ENCODE data around the gene NKAIN2. TPM values are rescaled to one million over a fixed set of nuclear protein-coding genes. Genes with fewer than 3 reads are reported as not detected.

NKAIN2 gene
- total RNA-seq, 1 experiment from 2014 or later, result not detected

- no peak overlapping the region for H3K27ac ChIP-seq (ENCODE audit: low read depth, low read length)
- ATAC-seq (no peak), DNase-seq (ENCODE audit: low read depth, low spot score) (no peak)
- H3K4me2 ChIP-seq (ENCODE audit: low read length), result no peak overlapping the region
- peaks cover 4% of the 10 kb centered on the region for H3K27me3 ChIP-seq (ENCODE audit: insufficient read depth, low read length)
- H4K20me1 ChIP-seq (ENCODE audit: insufficient read depth), result no peaks in the 10 kb centered on the region
- no peak overlapping the region for H3K9ac ChIP-seq (ENCODE audit: low read length)
- H3K4me3 ChIP-seq (replicated peaks in 1 of 2; ENCODE audit: low read depth in 1 of 2, low read length in 2 of 2), result no peak overlapping the region
- intact Hi-C loops (cut with micrococcal nuclease), result no loop called here
- no peaks in the 10 kb centered on the region for H3K4me1 ChIP-seq (ENCODE audit: control insufficient read depth in 1 of 2, insufficient read depth in 2 of 2, low read length in 2 of 2)
- RAD21 ChIA-PET (ENCODE audit: low non-redundant PET in 1 of 2, low total read pairs in 2 of 2, uncharacterized antibody in 2 of 2, unreplicated experiment in 2 of 2), result no interaction called here
- H3K9me2 ChIP-seq (ENCODE audit: insufficient read depth), result no peaks in the 10 kb centered on the region
- no TSS peak for BruUV-seq (replicated peaks)
- POLR2A ChIA-PET, result no interaction called here
- H3K36me3 ChIP-seq (ENCODE audit: control insufficient read depth in 1 of 2, insufficient read depth in 2 of 2, low read length in 2 of 2), result no peaks in the 10 kb centered on the region
- H3K9me3 ChIP-seq (ENCODE audit: control insufficient read depth in 1 of 2, insufficient read depth in 1 of 2, low read depth in 1 of 2, low read length in 2 of 2), result no peaks in the 10 kb centered on the region
- CTCF ChIA-PET, result no interaction called here
- no peaks in the 10 kb centered on the region for H3K79me2 ChIP-seq (ENCODE audit: insufficient read depth, low read length)
- TF ChIP-seq EZH2 (IDR thresholded peaks at IDR 0.05), result no peak
- TF ChIP-seq ZBTB33 (IDR thresholded peaks at IDR 0.05; ENCODE audit: extremely low read depth, insufficient replicate concordance, low read length), result no peak
- no peak for TF ChIP-seq CBX3 (IDR thresholded peaks at IDR 0.05; ENCODE audit: low read depth)
- TF ChIP-seq SP1 (IDR thresholded peaks at IDR 0.05; ENCODE audit: low read depth), result no peak
- no peak for TF ChIP-seq REST (IDR thresholded peaks at IDR 0.05; ENCODE audit: low read depth)
- no peak for TF ChIP-seq SIN3A (IDR thresholded peaks at IDR 0.05; ENCODE audit: low read depth)
- peak in 2 of 3 experiments; percentile 9 to 20; a peak in 1 of 6 replicates for TF ChIP-seq CTCF (IDR thresholded peaks at IDR 0.05 in 2 of 3, conservative IDR thresholded peaks at IDR 0.05 in 1 of 3; ENCODE audit: borderline replicate concordance in 1 of 3, insufficient read depth in 1 of 3, low read depth in 2 of 3, low read length in 2 of 3)
- no peak for TF ChIP-seq SRF (IDR thresholded peaks at IDR 0.05; ENCODE audit: low read depth)
- no peak for TF ChIP-seq YY1 (IDR thresholded peaks at IDR 0.05; ENCODE audit: extremely low read depth, insufficient replicate concordance, low read depth, low read length)
- TF ChIP-seq RAD21 (IDR thresholded peaks at IDR 0.05; ENCODE audit: low read depth), result peak; percentile 32; the same call in 1 of the 2 replicates
- TF ChIP-seq POLR2AphosphoS5 (IDR thresholded peaks at IDR 0.05; ENCODE audit: low read depth, low read length), result no peak
- H2AFZ ChIP-seq (ENCODE audit: low read depth, low read length, poor library complexity, severe bottlenecking), result no peak overlapping the region
Observed at GRCh38 chr6:124389127-124389526, 585.5 kb downstream of the NKAIN2 start.
